HepG2 (cell line): ENCODE data around the gene MAPK11. TPM values are rescaled to one million over a fixed set of nuclear protein-coding genes. Genes with fewer than 3 reads are reported as not detected.

Experiments
- ATAC-seq: fragments of 200-7000 bp; cut with Tn5 transposase; 3 replicates; pipeline ENCODE4 v1.9.1; 2020; ENCODE audit warnings: mild to moderate bottlenecking, moderate library complexity
- BruUV-seq: library from RNA; stranded (reverse); fragments of 400-500 nt; replicated peaks from 2 replicates; lab custom pipeline; 2021; lab: Mats Ljungman, UMichigan
- CTCF ChIA-PET: fragments of 300-600 bp; formaldehyde crosslinking; extraction: SDS; loops from one replicate; lab custom pipeline; 2021; ENCODE audit warnings: low total read pairs, inconsistent platforms, low intra/inter-chr PET ratio; lab: Yijun Ruan, JAX
- POLR2A ChIA-PET: fragments of 350-600 bp; sonication (Branson Sonifier 250); formaldehyde crosslinking; loops from one replicate; lab custom pipeline; 2020; ENCODE audit warnings: antibody characterized with exemption, inconsistent platforms; lab: Yijun Ruan, JAX
- DNase-seq: peaks from one replicate; pipeline ENCODE4 v3.0.0-alpha.2; 2015; ENCODE audit warnings: low spot score
- FAIRE-seq: peaks from 3 replicates; lab custom pipeline; 2011; peaks lifted over from hg19 to GRCh38; lab: Jason Lieb, UNC
- H2AFZ ChIP-seq: one replicate; pipeline ENCODE4 v1.6.1; 2011; ENCODE audit warnings: low read length, inconsistent platforms
- H3K27ac ChIP-seq: fragments of 300-600 bp; 3 replicates; pipeline ENCODE4 v1.8.0; 2011; ENCODE audit warnings: mixed run types, mild to moderate bottlenecking, mixed read lengths, low read length, inconsistent platforms; ENCODE audit not compliant: insufficient read depth; ENCODE audit errors: extremely low read length
- H3K27me3 ChIP-seq, 2 experiments: fragments of 200-600 bp in 1 of 2; 2 replicates in 1 of 2; 3 replicates in 1 of 2; pipeline versions ENCODE4 v1.6.0 to v1.8.0; 2011; ENCODE audit warnings: low read length in 2 of 2, mild to moderate bottlenecking in 2 of 2, moderate library complexity in 2 of 2, inconsistent platforms in 1 of 2; ENCODE audit not compliant: insufficient read depth in 2 of 2, control insufficient read depth in 1 of 2
- H3K36me3 ChIP-seq, 2 experiments: fragments of 200-600 bp in 1 of 2; replicated peaks in 1 of 2; 2 replicates in 1 of 2; 3 replicates in 1 of 2; pipeline versions ENCODE4 v1.5.1 to v1.8.0; 2011; ENCODE audit warnings: low read length in 2 of 2, inconsistent platforms in 1 of 2; ENCODE audit not compliant: insufficient read depth in 2 of 2, control insufficient read depth in 1 of 2
- H3K4me1 ChIP-seq: 2 replicates; pipeline ENCODE4 v1.5.1; 2012; ENCODE audit warnings: low read length, inconsistent platforms; ENCODE audit not compliant: insufficient read depth
- H3K4me2 ChIP-seq: 2 replicates; pipeline ENCODE4 v1.6.0; 2011; ENCODE audit warnings: low read depth, low read length, inconsistent platforms
- H3K4me3 ChIP-seq, 3 experiments: fragments of 200-600 bp in 1 of 3; sonication (generic), shearing (Covaris generic) in 1 of 3; replicated peaks in 1 of 3; 2 replicates each; pipeline ENCODE4 v1.5.1; 2011 to 2016; ENCODE audit warnings: low read length in 3 of 3, inconsistent platforms in 2 of 3, low read depth in 2 of 3, mild to moderate bottlenecking in 2 of 3, control low read depth in 1 of 3, mixed read lengths in 1 of 3; ENCODE audit not compliant: insufficient read depth in 1 of 3
- H3K79me2 ChIP-seq: one replicate; pipeline ENCODE4 v1.6.1; 2011; ENCODE audit warnings: low read length, inconsistent platforms; ENCODE audit not compliant: insufficient read depth
- H3K9ac ChIP-seq: 2 replicates; pipeline ENCODE4 v1.6.0; 2011; ENCODE audit warnings: mild to moderate bottlenecking, low read depth, low read length, inconsistent platforms; ENCODE audit not compliant: insufficient read depth
- H3K9me3 ChIP-seq: 2 replicates; pipeline ENCODE4 v1.5.1; 2012; ENCODE audit warnings: mild to moderate bottlenecking, low read length
- H4K20me1 ChIP-seq: 2 replicates; pipeline ENCODE4 v1.6.0; 2011; ENCODE audit warnings: inconsistent platforms, mild to moderate bottlenecking, low read length, moderate library complexity; ENCODE audit not compliant: insufficient read depth
- ARID4A ChIP-seq: sonication (generic); formaldehyde crosslinking; IDR thresholded peaks from 2 replicates; pipeline ENCODE4 v1.5.0; 2020; ENCODE audit warnings: mild to moderate bottlenecking, missing genetic modification reagents, borderline replicate concordance
- HIC2 ChIP-seq: sonication (generic); formaldehyde crosslinking; IDR thresholded peaks from 2 replicates; pipeline ENCODE4 v1.9.0; 2022; ENCODE audit warnings: low read depth, missing genetic modification reagents
- HINFP ChIP-seq: sonication (generic); formaldehyde crosslinking; IDR thresholded peaks from 2 replicates; pipeline ENCODE4 v1.4.0; 2020; ENCODE audit warnings: low read depth, mild to moderate bottlenecking, missing genetic modification reagents
- MATR3 ChIP-seq: sonication (generic); formaldehyde crosslinking; IDR thresholded peaks from 2 replicates; pipeline ENCODE4 v1.4.0; 2020; ENCODE audit warnings: missing genetic modification reagents
- MED8 ChIP-seq: sonication (generic); formaldehyde crosslinking; IDR thresholded peaks from 2 replicates; pipeline ENCODE4 v1.8.1; 2023; ENCODE audit warnings: mild to moderate bottlenecking, missing genetic modification reagents; ENCODE audit not compliant: insufficient replicate concordance
- POLR2AphosphoS2 ChIP-seq: IDR thresholded peaks from 2 replicates; pipeline ENCODE4 v1.6.1; 2011; ENCODE audit warnings: low read depth, low read length, improper control_type of control experiment
- RBFOX2 ChIP-seq: fragments of 200-400 bp; formaldehyde crosslinking; IDR thresholded peaks from 2 replicates; pipeline ENCODE4 v1.6.1; 2017; ENCODE audit warnings: low read depth, mild to moderate bottlenecking, low read length
- TAF15 ChIP-seq: fragments of 200-400 bp; formaldehyde crosslinking; IDR thresholded peaks from one replicate; pipeline ENCODE4 v1.6.1; 2018; ENCODE audit warnings: mild to moderate bottlenecking, low read depth, low read length; ENCODE audit not compliant: poor library complexity, severe bottlenecking
- ZNF143 ChIP-seq: sonication (generic); formaldehyde crosslinking; IDR thresholded peaks from 2 replicates; pipeline ENCODE4 v1.4.0; 2020; ENCODE audit warnings: missing genetic modification reagents
- ZNF441 ChIP-seq: sonication (generic); formaldehyde crosslinking; IDR thresholded peaks from 2 replicates; pipeline ENCODE4 v1.7.0; 2021; ENCODE audit warnings: missing genetic modification reagents, borderline replicate concordance
- ZNF709 ChIP-seq: sonication (generic); formaldehyde crosslinking; IDR thresholded peaks from 2 replicates; pipeline ENCODE4 v1.5.0; 2020; ENCODE audit warnings: mild to moderate bottlenecking, missing genetic modification reagents
- WGBS: methylation state at CpG from one replicate; pipeline ENCODE4 v1.1.6; 2017; ENCODE audit warnings: low lambda C conversion rate; 5-methylcytosine and 5-hydroxymethylcytosine counted together
- in situ Hi-C: cut with HindIII; loops from 2 replicates; pipeline ENCODE4 v1.10.0; 2017; ENCODE audit warnings: low pct_unique_long_range_greater_than_20kb; ENCODE audit not compliant: extremely low pct_ligation_motif_present
- intact Hi-C: fragments of 100-400 bp; cut with micrococcal nuclease; formaldehyde crosslinking; loops from one replicate; pipeline ENCODE4 v1.10.0; 2022; ENCODE audit not compliant: unreplicated experiment
- polyA plus RNA-seq, 8 experiments: library from polyadenylated mRNA; depleted of rRNA in 3 of 8; stranded (reverse) in 7 of 8; unstranded in 1 of 8; fragments of >200 nt; fragmentation: Illumina TruSeq in 4 of 8; extraction: Trizol in 4 of 8; gene quantifications; 2 replicates each; pipeline versions ENCODE4 v1.2.1 to v1.2.3, GENCODE V29; 2011 to 2016; ENCODE audit warnings: low read depth in 4 of 8, missing spikeins in 1 of 8, mixed read lengths in 1 of 8; ENCODE audit not compliant: insufficient read depth in 1 of 8
- total RNA-seq, 5 experiments: library from RNA; depleted of rRNA; stranded (reverse); fragments of >200 nt; fragmentation: Illumina TruSeq; extraction: Trizol; gene quantifications; 2 replicates each; pipeline ENCODE4 v1.2.3, GENCODE V29; 2016; ENCODE audit warnings: low read depth in 1 of 5

The MAPK11 gene
- total and polyA plus RNA-seq, 2 of the 13 experiments (the other 11 are each of a cell fraction or from before 2014, with no cell fraction given): 0.15 to 0.17 TPM

DNA sequence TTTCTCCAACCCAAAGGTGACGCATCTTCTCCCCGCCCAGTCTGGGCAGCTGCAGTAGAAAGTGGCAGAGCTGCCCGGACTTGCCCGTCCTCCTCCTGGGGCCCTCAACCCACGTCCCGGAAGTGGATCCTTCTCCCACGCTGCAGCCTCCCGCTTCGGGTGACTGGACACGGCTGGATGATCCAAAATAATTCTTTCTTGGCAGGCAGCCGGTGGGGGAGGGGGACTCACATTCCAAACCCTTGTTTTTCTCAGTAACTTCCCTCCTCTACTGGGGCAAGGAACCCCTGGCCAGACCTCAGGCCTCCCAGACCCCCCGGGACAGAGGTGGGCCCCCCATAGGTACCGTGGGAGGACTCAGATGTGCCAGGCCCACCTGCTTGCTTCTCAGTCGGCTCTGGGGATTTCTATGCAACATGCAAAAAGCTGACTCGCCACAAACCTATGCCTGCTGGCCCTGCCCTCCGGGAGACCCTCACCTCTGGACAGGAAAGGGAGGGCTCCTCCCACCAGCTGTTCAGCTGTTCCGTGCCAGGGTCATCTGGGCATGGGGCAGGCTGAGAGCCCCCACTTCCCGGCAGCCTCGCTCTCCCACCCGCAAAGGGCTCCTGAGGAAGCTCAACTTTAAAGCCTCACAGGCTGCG is 35.9 kb upstream of the MAPK11 start (continued):
- no peak for TF ChIP-seq ARID4A (CRISPR knock-in tag)
- TF ChIP-seq ZNF709 (CRISPR knock-in tag): no peak
- TF ChIP-seq MED8 (CRISPR knock-in tag): no peak

DNA sequence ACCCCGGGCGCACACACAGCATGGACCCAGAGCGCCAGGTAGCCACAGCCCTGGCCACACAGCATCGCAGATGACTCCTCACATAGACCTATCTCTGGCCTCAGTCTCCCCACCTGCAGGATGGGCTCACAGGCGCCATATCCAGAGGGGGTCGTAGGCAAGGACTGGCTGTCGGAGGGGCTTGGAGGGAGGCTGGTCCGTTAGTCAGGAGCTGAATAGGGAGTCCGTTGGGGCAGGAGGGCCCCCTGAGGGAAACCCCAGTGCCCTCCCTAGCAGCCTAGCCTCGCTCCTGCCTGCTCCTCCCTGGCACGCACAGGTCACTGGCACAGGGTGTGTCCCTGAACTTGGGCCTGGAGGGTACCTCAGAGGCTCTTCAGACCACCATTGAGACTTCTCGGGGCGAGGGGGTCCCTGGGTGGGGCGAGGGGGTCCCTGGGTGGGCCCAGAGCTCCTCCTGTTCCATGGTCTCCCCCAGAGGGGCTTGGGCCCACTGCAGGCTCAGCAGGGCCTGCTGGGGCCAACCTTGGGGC is 35.3 kb upstream of the MAPK11 start:
- peaks cover 0 to 2% of the 10 kb centered on the region in 2 experiments; a peak in 1 of 5 replicates for H3K36me3 ChIP-seq
- peak overlapping the region; percentile 90 for H3K4me2 ChIP-seq
- H2AFZ ChIP-seq: no peak overlapping the region
- H3K27ac ChIP-seq: peak overlapping the region; percentile 67
- H3K79me2 ChIP-seq: peaks cover 61% of the 10 kb centered on the region
- peak overlapping the region; percentile 90 to 95 (median 95) for H3K4me3 ChIP-seq
- no peak for FAIRE-seq
- H3K9me3 ChIP-seq: no peaks in the 10 kb centered on the region
- intact Hi-C loops (no loop called here), in situ Hi-C loops (no loop called here)
- ChIA-PET POLR2A (interaction anchor here (1.2 to 6.7 kb wide), 7 partner anchors 8 to 44 kb away, joined by 3 to 126 read pairs (median 7); partner anchors contain the start of gene MAPK12), CTCF (interaction anchor here (1.4 kb wide), 1 partner anchor 29 kb away, joined by 4 read pairs; no protein-coding TSS in a partner anchor)
- WGBS: 49% methylated on average over 7 of the region's 14 CpGs
- ATAC-seq: no peak
- BruUV-seq: no TSS peak
- DNase-seq: no peak
- no peaks in the 10 kb centered on the region for H3K27me3 ChIP-seq
- peaks cover 82% of the 10 kb centered on the region for H3K4me1 ChIP-seq
- H4K20me1 ChIP-seq: peaks cover 4% of the 10 kb centered on the region; the same call in 1 of the 2 replicates
- peak overlapping the region; percentile 90 for H3K9ac ChIP-seq
- TF ChIP-seq ZNF143 (CRISPR knock-in tag) (no peak), HINFP (CRISPR knock-in tag) (no peak), TAF15 (no peak), MATR3 (CRISPR knock-in tag) (no peak), RBFOX2 (peak; percentile 40; the same call in 1 of the 2 replicates), ZNF441 (CRISPR knock-in tag) (no peak), POLR2AphosphoS2 (no peak), MED8 (CRISPR knock-in tag) (peak; percentile 41), HIC2 (CRISPR knock-in tag) (peak; percentile 2; the same call in 1 of the 2 replicates)
